HG03571 (cell line): ENCODE results near the gene SEMA3E.
"Not testable (repeated sequence)": the region's sequence is repeated elsewhere in the genome, so short reads cannot be mapped to it uniquely, and the experiment has no call there.

Experiments
- ATAC-seq: cut with Tn5 transposase; IDR thresholded peaks from one replicate; pipeline ENCODE4 v1.9.1; 2021; ENCODE audit not compliant: unreplicated experiment

Gene SEMA3E

GRCh38 chr7:83457022-83457892, 191.7 kb downstream of the SEMA3E start:
- no peak for ATAC-seq

- no peak for ATAC-seq
Observed at GRCh38 chr7:83456413-83456812, 192.5 kb downstream of the SEMA3E start.

- ATAC-seq: no peak
Observed at GRCh38 chr7:83455612-83456011, 193.3 kb downstream of the SEMA3E start.

- ATAC-seq: no peak
Observed at GRCh38 chr7:83452256-83452655, 196.7 kb downstream of the SEMA3E start.

GRCh38 chr7:83451501-83452045, 197.4 kb downstream of the SEMA3E start:
- no peak for ATAC-seq

GRCh38 chr7:83449781-83450180, 199.2 kb downstream of the SEMA3E start:
- no peak for ATAC-seq

GRCh38 chr7:83447681-83448080, 201.3 kb downstream of the SEMA3E start:
- no peak for ATAC-seq

GRCh38 chr7:83446102-83446669, 202.8 kb downstream of the SEMA3E start:
- no peak for ATAC-seq

- no peak for ATAC-seq
Observed at GRCh38 chr7:83442911-83443310, 206.0 kb downstream of the SEMA3E start.

GRCh38 chr7:83439026-83439425, 209.9 kb downstream of the SEMA3E start:
- no peak for ATAC-seq

- not testable (repeated sequence) for ATAC-seq
Observed at GRCh38 chr7:83430289-83430688, 218.7 kb downstream of the SEMA3E start.

GRCh38 chr7:83429493-83429892, 219.4 kb downstream of the SEMA3E start:
- ATAC-seq: no peak

GRCh38 chr7:83427884-83428283, 221.1 kb downstream of the SEMA3E start:
- no peak for ATAC-seq

- no peak for ATAC-seq
Observed at GRCh38 chr7:83426325-83426724, 222.6 kb downstream of the SEMA3E start.

GRCh38 chr7:83419013-83419412, 229.9 kb downstream of the SEMA3E start:
- no peak for ATAC-seq

GRCh38 chr7:83415840-83416239, 233.1 kb downstream of the SEMA3E start:
- ATAC-seq: no peak

GRCh38 chr7:83414947-83415346, 234.0 kb downstream of the SEMA3E start:
- no peak for ATAC-seq

- no peak for ATAC-seq
Observed at GRCh38 chr7:83413831-83414230, 235.1 kb downstream of the SEMA3E start.

GRCh38 chr7:83413424-83413823, 235.5 kb downstream of the SEMA3E start:
- ATAC-seq: no peak

GRCh38 chr7:83410989-83411591, 237.8 kb downstream of the SEMA3E start:
- ATAC-seq: no peak

GRCh38 chr7:83394776-83395175, 254.2 kb downstream of the SEMA3E start:
- no peak for ATAC-seq

- no peak for ATAC-seq
Observed at GRCh38 chr7:83388436-83388835, 260.5 kb downstream of the SEMA3E start.
